GM20431 (cell line): ENCODE data around the gene PASD1.

Source experiments
- in situ Hi-C: fragments of 300-500 bp; cut with MseI, MboI; formaldehyde crosslinking; loops from one replicate; pipeline ENCODE4 v1.15.0; 2020; ENCODE audit warnings: low sequenced_read_pairs; ENCODE audit not compliant: unreplicated experiment

The PASD1 gene

DNA sequence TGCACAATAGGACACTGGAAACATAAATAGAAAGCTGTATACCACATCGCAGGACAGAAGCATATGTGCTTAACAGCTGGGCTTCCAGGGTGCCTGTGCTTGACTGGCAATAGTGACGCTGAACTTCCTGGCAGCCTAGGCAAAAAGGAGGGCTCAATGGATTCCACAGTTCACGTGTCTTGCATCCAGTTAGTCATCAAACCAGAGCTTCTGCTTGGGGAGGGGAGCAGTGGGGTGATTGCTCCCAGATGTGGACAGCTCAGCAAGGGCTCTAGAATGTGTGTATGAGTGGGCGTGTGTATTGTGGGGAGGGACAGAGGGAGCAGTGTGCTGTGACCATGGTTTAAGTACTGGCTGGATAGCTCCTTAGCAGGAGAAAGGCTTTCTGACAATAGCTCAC, 134.0 kb downstream of the PASD1 start:
- in situ Hi-C loops, result loop anchor here (25.0 kb wide), 1 partner anchor 185 kb away; no protein-coding TSS in a partner anchor

DNA sequence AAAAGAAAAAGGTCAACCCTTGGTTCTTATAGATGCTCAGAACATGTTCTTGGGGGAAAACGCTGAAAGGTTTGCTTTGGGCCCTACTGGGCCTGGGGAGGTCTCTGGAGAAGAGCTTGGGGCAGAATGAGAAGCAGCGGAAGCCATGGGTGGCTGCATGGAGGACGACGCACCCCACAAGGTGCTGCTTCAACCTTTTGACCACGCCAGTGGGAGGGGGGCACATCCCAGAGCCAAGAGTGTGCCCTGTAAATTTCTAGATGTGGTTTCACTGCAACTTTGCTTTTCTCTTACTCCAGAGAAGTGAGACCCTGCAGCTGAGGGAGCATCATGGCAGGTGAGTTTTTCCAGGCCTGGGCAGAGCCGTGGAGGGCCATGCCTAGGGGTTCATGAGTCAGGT, 135.0 kb downstream of the PASD1 start:
- in situ Hi-C loops, result loop anchor here (25.0 kb wide), 1 partner anchor 186 kb away; no protein-coding TSS in a partner anchor

DNA sequence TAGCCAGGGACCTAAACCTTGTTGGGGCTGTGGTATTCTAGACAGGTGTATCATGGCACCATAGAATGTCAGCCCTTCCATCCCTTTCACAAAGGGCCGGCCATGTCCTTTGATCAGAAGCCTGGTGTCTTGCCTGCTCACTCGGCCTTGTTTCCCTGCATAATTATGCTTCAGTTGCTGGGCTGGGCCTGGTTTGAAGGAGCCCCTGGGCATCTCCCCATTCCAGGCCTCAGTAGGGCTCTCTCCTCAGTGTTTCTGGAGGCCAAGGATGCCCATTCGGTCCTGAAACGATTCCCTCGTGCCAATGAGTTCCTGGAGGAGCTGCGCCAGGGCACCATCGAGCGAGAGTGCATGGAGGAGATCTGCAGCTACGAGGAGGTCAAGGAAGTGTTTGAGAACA, 136.3 kb downstream of the PASD1 start:
- in situ Hi-C loops, result loop anchor here (25.0 kb wide), 1 partner anchor 187 kb away; no protein-coding TSS in a partner anchor

DNA sequence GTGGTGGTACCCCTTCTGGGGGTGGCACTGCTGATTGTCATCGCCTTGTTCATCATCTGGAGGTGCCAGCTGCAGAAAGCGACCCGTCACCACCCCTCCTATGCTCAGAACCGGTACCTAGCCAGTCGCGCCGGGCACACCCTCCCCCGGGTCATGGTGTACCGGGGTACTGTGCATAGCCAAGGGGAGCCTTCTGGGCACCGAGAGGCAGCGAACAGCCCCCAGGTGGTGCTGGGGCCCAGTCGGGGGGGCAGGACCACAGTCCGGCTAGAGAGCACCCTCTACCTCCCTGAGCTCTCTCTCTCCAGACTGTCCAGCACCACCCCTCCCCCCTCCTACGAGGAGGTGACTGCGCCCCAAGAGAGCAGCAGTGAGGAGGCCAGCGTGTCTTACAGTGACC, 137.1 kb downstream of the PASD1 start:
- in situ Hi-C loops, result no loop called here

DNA sequence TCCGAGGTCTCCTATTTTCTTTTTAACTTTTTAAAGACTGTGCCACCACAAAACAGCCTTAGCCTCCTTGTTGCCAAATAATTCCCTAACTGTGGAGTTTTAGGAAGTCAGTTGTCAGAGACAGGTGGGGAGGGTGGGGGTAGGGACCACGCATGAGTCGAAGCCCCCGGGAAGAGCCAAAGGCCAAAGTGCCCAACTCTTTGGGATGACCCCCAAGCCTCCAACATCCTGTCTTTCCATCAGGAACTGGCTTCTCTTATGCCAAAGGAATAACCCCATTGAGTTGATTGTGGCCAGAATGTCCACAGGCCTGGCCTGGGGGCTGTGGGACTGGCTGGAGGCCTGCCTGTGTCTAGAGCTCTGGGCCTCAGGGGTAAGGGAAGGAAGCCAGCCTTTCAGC, 137.6 kb downstream of the PASD1 start:
- in situ Hi-C loops, result no loop called here

DNA sequence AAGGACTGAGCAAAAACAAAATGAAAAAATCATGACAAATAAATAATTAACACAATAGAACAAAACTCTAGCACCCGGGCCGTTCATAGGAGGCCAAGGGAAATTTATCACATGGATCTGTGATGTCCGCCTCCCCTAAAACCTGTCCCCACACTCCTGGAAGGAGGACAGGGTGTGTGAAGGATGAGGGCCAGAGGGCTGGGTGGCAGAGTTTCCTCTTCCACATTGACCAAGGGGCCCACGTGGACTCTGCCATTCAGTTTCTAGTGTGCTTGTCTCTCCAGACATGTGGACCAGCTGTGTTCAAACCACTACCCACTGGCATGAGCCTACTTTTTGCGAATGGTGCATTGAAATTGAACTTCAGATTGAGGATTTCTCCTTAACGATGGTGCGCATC, 138.1 kb downstream of the PASD1 start:
- in situ Hi-C loops, result no loop called here

DNA sequence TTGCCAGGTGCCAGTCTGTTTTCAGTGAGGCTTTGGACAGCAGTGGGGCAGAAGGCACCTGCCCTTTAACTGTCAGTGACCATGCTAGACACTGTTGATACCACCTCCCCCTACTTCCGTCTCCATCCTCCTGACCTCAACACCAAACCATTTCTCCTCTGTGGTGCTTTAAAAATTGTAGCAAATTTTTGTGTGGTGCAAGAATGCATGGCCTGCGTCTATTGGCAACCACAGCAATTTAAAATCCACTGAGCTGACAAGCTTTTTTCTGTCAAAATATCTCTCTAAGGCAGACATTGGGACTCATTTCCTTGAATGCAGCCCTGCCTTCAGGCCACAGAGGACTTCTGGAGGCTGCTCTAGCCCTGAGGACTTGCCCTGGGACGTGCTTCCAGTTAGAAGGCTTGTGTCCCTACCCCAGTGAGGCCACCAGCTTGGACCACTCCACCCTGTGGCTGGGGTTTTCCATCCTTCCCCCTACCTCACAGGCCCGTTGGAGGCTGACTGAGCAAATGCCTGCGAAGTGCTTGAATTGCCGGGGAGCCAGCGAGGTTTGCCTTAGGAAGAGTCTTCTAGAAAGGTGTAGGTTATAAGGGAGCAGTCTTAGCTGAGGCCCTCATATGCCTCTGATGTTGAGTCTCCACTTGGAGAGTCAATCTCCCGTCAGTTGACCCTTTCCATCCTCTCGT, 138.7 kb downstream of the PASD1 start:
- in situ Hi-C loops, result no loop called here

DNA sequence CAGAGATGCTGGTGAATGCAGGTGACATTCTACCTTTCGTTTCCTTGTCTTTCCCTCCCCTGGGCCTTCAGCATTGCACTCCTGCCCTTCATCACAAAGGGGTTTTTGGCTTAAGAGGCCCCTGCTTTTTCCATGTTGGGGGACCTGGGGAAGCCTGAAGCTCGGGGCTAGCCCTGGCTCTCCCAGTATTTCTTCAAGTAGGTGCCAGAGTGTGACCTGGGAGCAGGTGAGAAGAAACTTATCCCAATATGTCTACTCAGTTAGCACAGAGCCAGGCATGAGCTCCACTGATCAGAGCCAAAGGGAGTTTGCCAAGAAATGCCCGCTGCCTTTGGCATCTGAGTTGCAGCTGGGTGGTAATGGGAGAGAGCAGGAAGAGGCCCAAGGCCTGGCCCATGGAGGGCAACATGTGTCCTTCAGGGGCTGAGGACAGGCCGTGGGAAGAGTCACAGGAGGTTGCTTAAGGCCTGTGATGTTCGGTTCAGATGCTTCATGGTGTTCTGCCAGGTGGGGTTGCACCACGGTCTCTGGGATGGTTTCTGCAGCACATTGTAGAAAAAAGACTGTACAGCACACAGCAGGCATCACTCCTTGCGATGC, 139.4 kb downstream of the PASD1 start:
- in situ Hi-C loops, result no loop called here

DNA sequence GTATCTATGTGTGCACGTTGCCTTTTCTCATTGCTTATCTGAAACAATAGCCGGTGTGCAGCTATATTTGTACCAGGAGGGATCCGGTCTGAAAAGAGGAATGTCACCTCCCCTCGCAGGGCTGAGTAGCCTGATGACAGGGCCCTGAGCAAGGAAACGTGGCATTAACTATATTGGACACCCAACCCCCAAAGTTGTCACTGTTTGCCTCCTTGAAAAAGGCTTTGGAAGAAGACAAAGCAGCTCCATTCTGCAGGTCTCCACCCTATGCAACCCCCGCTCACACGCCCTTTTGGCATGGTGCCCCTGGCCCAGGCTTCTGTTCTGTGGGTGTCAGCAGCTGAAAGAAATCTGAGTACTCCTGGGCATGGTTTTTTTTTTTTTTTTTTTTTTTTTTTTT, 140.0 kb downstream of the PASD1 start:
- in situ Hi-C loops, result no loop called here

DNA sequence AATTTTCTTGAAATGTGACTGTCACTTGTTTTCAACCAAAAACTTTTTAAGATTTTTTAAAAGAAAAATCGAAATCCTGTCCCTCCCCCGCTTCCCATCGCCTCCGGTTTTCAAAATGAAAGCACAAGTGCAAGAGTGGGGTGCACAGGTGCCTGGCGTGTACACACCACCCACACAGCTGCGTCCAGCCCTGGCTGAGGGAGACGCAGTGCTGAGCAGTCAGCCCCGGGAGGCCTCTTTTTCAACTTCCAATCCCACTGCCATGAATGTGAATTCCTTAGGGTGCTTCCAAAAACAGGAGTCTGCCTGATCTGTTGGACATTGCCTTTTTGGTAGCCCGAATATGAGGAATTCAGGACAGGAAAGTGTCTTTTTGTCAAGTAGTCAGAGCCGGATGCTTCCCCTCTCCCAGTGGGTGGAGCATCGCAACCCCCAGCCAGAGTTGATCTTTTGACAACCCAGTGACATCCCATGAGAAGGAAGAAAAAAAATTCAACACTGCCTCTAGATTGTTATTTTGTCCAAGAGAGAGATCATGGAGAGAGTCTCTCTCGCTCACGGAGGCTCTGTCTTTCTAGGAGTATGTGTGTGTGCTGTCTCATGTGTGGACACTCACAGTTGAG, 140.7 kb downstream of the PASD1 start:
- in situ Hi-C loops, result no loop called here

DNA sequence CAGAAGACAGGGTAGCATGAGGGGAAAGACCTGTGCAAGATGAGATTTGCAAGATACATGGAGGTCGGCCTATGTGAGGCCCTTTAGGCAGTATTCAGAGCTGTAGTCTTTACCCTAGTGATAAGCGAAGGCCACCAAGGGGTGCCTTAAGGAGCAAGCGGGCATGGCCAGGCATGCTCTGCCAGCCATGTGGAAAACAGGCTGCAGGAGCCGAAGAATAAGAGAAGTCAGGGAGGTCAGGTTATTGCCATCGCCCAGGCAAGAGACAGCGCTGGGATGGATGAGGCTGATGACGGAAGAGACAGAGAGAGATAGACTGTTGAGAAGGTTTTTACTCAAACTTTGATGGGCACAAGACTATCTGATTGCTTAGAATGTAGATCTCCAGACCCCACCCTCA, 145.3 kb downstream of the PASD1 start:
- in situ Hi-C loops, result no loop called here

DNA sequence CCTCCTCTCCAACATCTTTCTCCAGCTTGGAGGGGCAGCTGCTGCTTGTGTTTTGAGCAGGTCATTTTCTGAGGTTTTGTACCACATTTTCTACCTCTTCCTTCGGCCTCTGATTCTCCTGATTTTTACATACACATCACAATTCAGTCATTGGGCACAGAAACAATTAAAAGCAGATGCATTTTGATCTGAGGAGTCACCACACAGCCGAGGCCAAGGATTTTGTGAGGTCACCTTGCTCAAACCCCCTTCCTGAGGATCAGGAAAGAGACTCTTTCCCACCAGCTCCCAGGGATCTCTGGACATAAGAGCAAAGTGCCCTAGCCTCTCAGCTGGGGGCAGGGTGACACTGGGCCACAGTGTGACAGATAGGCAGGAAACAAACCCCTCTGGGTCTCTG, 147.0 kb downstream of the PASD1 start:
- in situ Hi-C loops, result no loop called here

DNA sequence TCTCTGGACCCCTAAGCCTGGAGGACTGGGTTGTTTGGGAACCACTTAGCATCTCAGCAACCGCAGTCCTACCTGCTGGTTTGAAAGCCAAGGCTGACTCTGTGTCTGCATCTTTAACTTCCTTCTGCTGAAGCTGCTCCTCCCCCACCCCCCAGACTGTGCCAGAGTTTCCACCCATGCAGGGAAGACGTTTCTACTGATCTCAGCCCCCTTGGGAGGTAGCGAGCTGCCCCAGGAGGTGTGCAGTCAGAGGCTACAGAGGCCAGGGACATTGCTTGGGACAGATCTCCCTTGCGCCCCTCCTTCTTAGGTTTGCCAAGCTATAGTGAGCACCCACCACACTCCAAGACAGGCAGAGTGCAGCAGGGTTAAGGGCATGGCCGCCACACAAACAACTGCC, 147.7 kb downstream of the PASD1 start:
- in situ Hi-C loops, result no loop called here

DNA sequence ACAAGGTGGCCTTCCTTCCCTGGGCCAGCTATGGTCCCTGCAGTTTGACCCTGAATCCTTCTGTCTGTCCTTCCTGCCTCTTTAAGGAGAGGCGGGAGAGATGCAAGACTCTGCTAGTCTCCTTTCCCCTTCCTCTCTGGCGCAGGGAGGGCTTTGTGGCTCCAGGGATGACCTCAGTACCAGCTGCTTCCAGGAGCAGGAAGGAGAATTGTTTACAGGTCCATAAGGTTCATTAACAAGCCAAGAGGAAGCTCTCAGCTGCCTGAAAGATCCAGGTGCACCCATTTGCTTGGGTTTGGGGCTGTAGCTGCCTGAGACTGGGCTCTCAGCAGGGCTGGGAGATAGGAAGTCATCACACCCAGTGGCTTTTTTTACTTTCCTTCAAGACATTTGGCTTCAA, 148.3 kb downstream of the PASD1 start:
- in situ Hi-C loops, result no loop called here

DNA sequence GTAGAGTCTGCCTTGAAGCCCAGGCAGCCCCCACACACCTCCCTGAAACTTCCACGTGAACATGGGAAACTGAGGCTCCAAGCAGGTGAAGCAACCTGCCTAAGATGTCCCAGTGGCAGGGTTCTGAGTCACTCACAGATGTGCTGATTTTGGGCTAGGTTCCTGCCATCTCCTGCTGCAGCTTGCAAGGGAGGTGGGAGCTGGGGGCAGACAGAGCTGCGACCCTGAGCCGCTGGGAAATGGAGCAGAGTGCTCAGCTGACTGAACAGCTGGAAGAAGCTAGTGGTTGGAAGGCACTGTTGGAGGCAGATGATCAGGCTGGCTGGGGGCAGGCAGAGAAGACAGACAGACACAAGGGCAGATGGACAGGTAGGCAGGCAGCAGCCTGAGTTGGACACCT, 148.8 kb downstream of the PASD1 start:
- in situ Hi-C loops, result no loop called here

DNA sequence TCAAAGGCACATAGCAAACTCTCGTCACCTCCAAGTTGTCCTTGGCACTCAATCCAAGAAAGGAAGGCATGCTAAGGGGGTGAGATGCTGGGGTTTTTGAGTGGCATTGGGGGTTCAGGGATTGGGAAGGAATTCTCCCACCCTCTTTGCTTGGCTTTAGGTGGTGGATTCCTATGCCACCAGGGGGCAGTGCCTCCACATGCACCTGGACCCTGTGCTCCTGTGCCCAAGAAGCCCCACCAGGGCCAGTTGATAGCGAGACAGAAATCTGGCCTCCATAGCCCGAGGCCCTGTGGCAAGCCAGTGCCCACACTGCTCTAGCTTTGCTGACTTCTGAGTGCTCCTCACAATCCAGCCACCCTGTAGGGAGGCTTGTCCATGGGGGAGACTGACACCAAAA, 150.4 kb downstream of the PASD1 start:
- in situ Hi-C loops, result no loop called here

DNA sequence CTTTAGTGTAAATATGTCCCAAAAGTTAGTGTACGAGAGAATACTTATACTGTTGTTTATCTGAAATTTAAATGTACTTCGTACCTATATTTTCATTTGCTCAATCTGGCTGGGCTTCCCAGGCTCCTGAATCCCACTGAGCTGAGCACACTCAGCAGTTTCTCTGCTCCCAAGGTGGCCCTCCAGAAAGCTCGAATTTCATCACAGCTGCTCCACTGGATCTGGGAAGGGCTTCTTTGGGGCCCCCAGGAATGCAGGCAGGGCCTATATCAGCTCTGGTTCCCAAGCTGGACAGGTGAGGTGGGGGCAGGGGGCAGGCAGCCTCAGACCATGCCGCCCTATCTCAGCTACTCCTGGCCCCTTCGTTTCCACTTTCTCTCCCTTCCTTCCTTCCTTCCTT, 150.9 kb downstream of the PASD1 start:
- in situ Hi-C loops, result no loop called here

DNA sequence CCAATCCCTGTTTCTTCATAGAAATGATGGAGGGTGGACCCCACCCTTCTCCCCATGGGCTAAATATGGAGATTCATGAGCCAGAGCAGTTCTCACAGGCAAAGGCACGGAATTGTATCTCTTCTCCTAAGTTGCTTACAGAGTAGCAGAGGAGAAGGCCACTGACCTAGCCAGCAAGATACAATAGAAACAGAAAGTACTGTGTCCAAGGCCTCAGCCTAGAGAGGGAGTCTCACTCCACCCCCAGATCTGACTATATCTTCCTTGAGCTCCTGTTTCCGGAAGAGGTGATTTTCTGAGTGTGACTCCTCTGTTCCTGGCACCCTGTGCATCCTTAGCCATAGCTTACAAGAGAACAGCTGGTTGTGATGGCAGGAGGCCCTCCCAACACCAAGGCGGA, 152.3 kb downstream of the PASD1 start, which contains the start of gene FATE1:
FATE1 (plus strand) TSS at position 284 of the 400 bp plus-strand sequence; CDS start at position 369, 85 bp downstream.
- in situ Hi-C loops, result no loop called here

DNA sequence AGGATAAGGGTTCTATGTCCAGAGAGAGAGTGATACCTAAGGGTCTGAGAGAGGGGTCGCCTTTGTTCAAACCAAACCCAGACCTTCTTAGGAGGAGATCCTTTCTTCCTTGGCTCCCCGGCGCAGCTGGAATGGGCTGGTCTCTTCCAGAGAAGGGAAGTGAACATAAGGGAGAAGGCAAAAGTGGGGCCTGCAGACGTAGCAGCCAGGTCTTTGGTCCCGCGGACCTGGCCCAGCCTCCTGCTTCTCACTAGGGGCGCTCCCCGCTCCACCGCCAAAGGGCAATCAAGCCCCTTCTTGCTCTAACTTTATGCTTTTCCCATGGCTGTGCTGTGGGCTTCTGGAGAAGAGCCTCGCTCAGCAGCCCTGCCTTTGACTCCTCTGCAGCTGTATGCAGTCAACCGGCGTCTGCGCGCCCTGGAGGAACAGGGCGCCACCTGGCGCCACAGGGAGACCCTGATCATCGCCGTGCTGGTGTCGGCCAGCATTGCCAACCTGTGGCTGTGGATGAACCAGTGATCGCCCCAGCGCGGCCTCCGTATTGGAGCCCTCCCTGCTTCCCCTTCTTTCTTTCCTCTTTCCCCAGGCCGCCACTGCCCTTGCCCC, 158.9 kb downstream of the PASD1 start:
- in situ Hi-C loops, result no loop called here

DNA sequence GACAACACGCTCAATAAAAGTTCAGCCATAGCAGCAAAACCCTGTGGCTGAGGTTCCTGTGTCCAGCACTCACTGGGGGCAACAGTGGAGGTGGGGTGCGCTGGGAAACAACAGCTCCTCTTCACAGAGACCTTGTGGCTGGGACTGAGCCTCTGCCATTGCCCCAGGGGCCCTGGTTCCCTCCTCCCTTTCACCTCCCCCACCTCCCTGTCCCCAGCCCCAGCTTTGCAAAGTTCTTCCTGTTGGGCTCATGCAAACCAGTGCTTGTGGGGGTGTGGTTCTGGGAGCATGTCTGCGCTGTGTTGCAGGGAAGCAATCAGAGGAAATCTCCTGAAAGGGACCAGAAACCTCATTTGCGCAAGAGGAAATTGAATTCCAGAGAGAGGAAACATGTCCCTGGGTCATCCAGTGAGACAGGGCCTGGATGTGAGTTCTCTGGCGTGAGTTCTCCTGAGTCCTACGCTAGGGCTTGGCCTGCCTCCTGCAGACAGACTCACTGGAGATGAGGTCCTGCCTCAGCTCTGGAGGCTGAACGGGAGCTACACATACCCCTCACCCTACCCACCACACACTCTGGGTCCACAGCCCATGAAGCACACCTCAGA, 159.8 kb downstream of the PASD1 start:
- in situ Hi-C loops, result no loop called here
